NCI-H82 treated with DMSO at 0.1 percent for 48 hours (cell line): Measurements from ENCODE around the gene ACAD11.
"Not testable (repeated sequence)": the region's sequence is repeated elsewhere in the genome, so short reads cannot be mapped to it uniquely, and the experiment has no call there.

ENCODE experiments used
- DNase-seq: peaks from one replicate; lab custom pipeline; 2025; ENCODE audit not compliant: unreplicated experiment; lab: John Stamatoyannopoulos, UW

Gene ACAD11

GRCh38 chr3:132650153-132650552, 9.5 kb downstream of the ACAD11 start:
- no peak for DNase-seq

- DNase-seq = no peak
Measured at GRCh38 chr3:132645058-132645457, 14.6 kb downstream of the ACAD11 start.

DNA sequence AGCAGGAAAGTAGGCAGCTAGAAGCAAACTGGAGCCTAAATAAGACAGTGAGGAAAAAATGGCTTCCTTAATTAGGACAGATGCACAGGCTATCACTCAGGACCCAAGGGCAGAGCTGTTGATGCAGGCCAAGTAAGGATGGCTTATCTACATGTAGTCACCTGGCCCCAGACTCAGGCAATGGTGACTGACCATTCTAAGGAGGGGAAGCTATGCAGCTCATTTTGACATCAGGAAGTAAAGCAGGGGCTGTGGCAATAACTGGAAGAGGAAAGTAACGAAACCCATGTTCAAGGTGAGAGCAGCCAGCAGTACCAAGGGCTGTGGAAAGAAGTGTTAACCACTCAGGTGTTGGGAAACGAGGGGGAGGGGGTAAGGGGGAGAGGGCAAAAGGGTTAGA, 16.2 kb downstream of the ACAD11 start:
- no peak for DNase-seq

DNA sequence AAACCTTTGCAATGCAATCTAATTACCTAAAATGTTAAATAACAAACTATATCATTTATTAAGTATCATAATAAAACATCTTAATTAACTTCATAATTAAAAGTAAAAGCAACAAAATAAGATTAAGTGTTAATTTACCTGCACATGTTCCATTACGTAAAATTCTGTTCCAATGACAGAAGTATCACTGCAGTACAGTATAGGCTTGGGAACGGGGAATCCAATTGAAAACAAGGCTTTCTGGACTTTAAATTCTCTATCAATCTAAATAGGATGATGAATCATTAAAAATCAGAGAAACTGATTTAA, 17.1 kb downstream of the ACAD11 start:
- DNase-seq = no peak

DNA sequence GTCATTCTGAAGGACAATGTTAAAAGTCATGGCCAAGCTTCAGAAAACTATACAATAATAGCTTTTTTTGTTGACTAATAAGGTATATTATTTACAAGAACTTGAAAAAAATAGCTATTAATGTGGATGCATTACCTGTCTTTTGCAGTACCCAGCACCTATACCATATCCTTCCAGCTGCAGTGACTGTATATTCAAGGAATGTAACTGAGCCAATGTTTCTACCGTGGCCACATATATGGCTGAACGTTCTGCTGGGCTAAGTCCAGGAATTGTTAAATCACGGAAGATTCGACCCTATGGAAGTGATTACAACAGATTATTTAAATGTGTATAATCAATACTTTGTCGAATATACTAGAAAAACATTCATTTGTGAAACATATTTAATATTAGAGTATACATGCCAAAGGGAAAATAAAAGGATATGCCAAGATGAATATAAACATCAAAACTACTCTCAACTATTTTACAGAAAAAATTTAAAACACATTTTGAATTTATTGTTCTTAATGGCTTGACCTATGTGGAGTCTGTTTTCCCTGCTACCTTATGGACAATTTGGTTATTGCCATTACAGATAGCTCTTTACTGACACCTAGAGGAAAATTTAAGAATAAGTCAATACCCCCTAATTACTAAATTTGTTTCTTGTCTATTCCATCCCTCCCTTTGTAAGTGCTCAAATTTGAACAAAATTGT, 17.6 kb downstream of the ACAD11 start:
- DNase-seq = peak; percentile 53

GRCh38 chr3:132641427-132641826, 18.2 kb downstream of the ACAD11 start:
- not testable (repeated sequence) for DNase-seq

GRCh38 chr3:132638706-132639105, 20.9 kb downstream of the ACAD11 start:
- no peak for DNase-seq

DNA sequence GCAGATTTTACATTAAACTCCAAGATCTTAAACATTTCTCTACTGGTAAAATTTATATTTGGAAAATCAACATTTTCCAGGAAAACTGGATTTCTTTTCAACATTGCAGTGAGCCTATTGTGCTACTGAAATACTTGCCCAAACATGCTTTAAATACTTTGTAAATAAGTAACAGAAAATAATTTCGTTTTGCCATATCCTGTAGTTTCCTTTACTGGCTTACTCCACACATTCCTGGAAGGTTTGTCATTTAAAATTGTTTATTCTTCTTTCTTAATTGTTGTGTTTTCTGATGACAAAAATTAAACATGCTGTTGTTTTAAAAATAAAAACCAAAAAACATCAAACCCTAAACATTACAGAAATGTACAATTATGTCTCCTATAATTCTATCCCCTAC, 22.0 kb downstream of the ACAD11 start:
- DNase-seq = no peak

DNA sequence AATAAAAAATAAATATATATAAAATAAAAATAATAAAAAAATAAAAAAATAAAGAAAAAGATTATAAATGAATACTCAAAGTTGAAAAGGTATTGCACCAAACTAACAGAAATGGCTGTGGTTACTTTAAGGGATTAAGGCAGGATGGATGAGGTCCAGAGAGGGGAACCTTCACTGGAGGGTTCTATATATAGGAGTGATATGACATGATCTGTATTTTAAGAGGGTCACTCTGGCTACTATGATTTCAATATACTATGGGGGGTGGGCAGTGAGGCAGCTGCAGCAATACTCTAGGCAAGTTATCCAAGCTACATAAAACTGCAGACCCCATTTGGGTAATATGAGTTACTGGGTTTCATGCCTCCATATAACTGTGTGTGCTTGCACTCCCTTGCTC, 24.6 kb downstream of the ACAD11 start:
- DNase-seq = no peak

GRCh38 chr3:132630612-132631011, 29.0 kb downstream of the ACAD11 start:
- DNase-seq = no peak

GRCh38 chr3:132629928-132630327, 29.7 kb downstream of the ACAD11 start:
- DNase-seq = no peak

- no peak for DNase-seq
Measured at GRCh38 chr3:132628157-132628556, 31.5 kb downstream of the ACAD11 start.

- no peak for DNase-seq
Measured at GRCh38 chr3:132626955-132627354, 32.7 kb downstream of the ACAD11 start.

GRCh38 chr3:132625613-132626012, 34.0 kb downstream of the ACAD11 start:
- DNase-seq = no peak

- no peak for DNase-seq
Measured at GRCh38 chr3:132624790-132625189, 34.8 kb downstream of the ACAD11 start.

GRCh38 chr3:132623646-132624045, 36.0 kb downstream of the ACAD11 start:
- no peak for DNase-seq

- DNase-seq = no peak
Measured at GRCh38 chr3:132622761-132623160, 36.8 kb downstream of the ACAD11 start.

DNA sequence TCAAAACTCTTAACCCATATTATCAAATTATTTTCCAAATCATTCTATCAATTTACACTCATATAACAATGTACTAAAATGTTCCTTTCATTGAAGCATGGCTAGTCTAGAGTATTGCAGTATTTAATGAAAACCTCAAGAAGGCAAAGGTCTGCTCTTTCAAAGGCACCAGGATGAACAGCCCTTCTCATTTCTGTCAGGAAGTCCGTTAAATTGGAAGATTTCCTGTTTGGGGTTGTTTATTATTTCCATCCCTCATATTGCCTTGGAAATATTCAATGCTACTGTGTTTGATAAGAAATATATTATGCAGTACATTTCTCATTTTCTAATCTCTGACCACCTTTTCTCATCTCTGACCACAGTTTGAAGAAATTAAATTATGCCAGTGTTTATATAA, 37.5 kb downstream of the ACAD11 start:
- DNase-seq = no peak

- no peak for DNase-seq
Measured at GRCh38 chr3:132616780-132617179, 42.8 kb downstream of the ACAD11 start.

- no peak for DNase-seq
Measured at GRCh38 chr3:132615881-132616280, 43.7 kb downstream of the ACAD11 start.

DNA sequence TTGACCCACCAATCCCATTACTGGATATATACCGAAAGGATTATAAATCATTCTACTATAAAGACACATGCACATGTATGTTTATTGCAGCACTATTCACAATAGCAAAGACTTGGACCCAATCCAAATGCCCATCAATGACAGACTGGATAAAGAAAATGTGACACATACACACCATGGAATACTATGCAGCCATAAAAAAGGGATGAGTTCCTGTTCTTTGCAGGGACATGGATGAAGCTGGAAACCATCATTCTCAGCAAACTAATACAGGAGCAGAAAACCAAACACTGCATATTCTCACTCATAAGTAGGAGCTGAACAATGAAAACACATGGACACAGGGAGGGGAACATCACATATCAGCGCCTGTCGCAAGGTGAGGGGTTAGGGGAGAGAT, 44.3 kb downstream of the ACAD11 start:
- DNase-seq = not testable (repeated sequence)

DNA sequence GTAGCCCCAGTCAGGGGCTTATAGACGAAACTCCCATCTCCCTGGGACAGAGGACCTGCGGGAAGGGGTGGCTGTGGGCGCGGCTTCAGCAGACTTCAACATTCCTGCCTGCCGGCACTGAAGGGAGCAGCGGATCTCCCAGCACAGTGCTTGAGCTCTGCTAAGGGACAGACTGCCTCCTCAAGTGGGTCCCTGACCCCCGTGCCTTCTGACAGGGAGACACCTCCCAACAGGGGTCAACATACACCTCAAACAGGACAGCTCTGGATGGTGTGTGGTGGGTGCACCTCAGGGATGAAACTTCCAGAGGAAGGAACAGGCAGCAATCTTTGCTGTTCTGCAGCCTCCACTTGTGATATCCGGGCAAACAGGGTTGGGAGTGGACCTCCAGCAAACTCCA, 53.0 kb downstream of the ACAD11 start:
- not testable (repeated sequence) for DNase-seq

DNA sequence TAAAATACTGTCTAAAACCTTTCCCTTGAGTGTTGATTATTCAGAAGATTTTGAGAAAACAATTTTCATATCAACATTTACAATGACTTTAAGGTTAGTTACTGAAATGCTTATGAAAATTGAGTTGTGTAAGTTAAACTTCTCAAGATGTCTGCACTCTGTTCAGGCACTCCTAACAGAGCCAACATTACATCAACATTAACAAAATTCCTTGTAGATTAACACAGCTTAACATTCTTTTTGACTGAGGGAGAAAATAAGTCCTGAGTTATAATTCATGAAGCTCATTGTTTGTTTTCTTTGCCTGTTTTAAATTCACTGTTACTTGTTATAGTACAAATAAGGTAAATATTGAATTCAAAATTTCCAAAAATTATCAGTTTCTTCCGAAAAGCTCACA, 53.5 kb downstream of the ACAD11 start:
- DNase-seq = no peak
